ENCODE results near the gene FILIP1L. TPM values are rescaled to one million over a fixed set of nuclear protein-coding genes. Genes with fewer than 3 reads are reported as not detected.

The FILIP1L gene
- total RNA-seq, 2 experiments from 2014 or later: not detected

DNA sequence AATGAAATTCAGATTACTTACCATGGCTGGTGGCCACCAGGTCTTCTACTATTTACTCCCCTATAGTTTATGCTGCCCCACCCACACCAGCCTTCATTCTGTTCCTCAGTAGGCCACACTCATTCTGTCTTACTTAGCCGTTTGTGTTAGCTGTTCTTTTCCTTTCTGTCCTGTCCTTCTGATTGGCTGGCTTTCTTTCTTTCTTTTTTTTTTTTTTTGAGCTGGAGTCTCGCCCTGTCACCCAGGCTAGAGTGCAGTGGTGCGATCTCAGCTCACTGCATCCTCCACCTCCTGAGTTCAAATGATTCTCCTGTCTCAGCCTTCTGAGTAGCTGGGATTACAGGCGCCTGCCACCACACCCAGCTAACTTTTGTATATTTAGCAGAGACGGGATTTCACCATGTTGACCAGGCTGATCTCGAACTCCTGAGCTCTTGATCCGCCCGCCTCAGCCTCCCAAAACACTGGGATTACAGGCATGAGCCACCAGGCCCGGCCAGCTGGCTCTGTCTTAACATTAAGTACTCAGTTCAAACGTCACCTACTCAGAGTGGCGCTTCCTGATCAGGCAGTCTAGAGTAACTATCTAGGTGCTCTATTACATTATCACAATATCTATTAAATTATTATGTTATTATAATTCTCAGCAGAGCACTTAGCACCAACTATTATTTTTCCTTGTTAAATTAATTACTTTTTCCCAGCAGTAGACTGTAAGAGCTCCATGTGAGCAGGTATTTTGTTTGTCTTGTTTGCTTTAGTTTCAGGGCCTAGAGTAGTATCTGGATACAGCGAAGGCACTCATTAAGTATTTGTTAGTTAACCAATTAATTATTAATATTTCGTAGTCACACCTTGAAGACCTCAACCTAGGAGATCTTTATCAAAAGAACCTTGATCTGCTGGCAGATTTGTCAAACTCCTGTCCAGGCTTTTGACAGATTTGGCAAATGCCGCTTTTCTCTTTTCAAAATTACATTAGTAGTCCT lies 290.3 kb downstream of the FILIP1L start:
- H3K79me2 ChIP-seq (ENCODE audit: insufficient read depth, low read depth, low read length): peaks cover 37% of the 10 kb centered on the region; the same call in 1 of the 2 replicates
- H3K9me2 ChIP-seq (ENCODE audit: insufficient read depth, low read length): no peaks in the 10 kb centered on the region
- BruUV-seq (replicated peaks): no TSS peak
- intact Hi-C loops (cut with micrococcal nuclease; ENCODE audit: unreplicated experiment): no loop called here
- H4K20me1 ChIP-seq (ENCODE audit: insufficient read depth, low read length): no peaks in the 10 kb centered on the region; the same call in 1 of the 2 replicates
- no peak overlapping the region for H3K27ac ChIP-seq (ENCODE audit: low read depth, low read length, poor library complexity, severe bottlenecking)
- H3K9me3 ChIP-seq (ENCODE audit: low read length): no peaks in the 10 kb centered on the region
- H3K4me3 ChIP-seq (ENCODE audit: low read depth, low read length, poor library complexity, severe bottlenecking): no peak overlapping the region
- CTCF ChIA-PET (ENCODE audit: unreplicated experiment): interaction anchor here (0.5 kb wide), 1 partner anchor 311 kb away, joined by 3 read pairs; no protein-coding TSS in a partner anchor
- TF ChIP-seq, protein P1, sequence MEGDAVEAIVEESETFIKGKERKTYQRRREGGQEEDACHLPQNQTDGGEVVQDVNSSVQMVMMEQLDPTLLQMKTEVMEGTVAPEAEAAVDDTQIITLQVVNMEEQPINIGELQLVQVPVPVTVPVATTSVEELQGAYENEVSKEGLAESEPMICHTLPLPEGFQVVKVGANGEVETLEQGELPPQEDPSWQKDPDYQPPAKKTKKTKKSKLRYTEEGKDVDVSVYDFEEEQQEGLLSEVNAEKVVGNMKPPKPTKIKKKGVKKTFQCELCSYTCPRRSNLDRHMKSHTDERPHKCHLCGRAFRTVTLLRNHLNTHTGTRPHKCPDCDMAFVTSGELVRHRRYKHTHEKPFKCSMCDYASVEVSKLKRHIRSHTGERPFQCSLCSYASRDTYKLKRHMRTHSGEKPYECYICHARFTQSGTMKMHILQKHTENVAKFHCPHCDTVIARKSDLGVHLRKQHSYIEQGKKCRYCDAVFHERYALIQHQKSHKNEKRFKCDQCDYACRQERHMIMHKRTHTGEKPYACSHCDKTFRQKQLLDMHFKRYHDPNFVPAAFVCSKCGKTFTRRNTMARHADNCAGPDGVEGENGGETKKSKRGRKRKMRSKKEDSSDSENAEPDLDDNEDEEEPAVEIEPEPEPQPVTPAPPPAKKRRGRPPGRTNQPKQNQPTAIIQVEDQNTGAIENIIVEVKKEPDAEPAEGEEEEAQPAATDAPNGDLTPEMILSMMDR (conservative IDR thresholded peaks at IDR 0.05; ENCODE audit: low read length): no peak
- no peak for TF ChIP-seq EZH2phosphoT487 (IDR thresholded peaks at IDR 0.05; ENCODE audit: borderline replicate concordance, low read depth, low read length)
- POLR2A ChIA-PET: interaction anchor here (0.6 to 1.6 kb wide), 7 partner anchors 8 to 887 kb away, joined by 3 to 6 read pairs (median 3); no protein-coding TSS in a partner anchor
- peaks cover 6% of the 10 kb centered on the region for H3K36me3 ChIP-seq (ENCODE audit: insufficient read depth, low read length)
- H3K4me1 ChIP-seq (ENCODE audit: insufficient read depth, low read length, poor library complexity, severe bottlenecking): peaks cover 3% of the 10 kb centered on the region
- H2AFZ ChIP-seq (ENCODE audit: low read length): no peak overlapping the region
- H3K4me2 ChIP-seq (ENCODE audit: low read length): no peak overlapping the region
- no peak for DNase-seq (ENCODE audit: low spot score)

DNA sequence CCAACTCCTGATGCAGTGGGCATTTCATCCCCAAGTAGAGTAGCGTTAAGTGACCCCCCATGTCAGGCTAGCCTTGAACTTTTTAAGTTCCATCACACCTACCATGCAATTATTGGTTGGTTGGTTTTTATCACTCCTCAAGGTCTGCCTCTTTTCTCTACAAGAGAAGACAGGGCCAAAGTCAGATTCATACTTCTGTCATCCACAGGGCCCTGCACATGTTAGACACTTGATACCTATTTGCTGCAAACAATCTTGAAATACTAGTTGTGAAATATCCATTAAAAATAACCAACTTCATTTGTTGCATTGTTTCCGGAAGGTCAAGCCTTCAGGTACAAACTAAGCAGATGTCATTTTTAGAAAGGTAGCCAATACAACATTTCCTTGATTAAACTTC lies 295.5 kb downstream of the FILIP1L start:
- Histone ChIP-seq H3K4me1 (ENCODE audit: insufficient read depth, low read length, poor library complexity, severe bottlenecking) (peaks cover 18% of the 10 kb centered on the region), H2AFZ (ENCODE audit: low read length) (no peak overlapping the region), H3K9me2 (ENCODE audit: insufficient read depth, low read length) (no peaks in the 10 kb centered on the region), H3K79me2 (ENCODE audit: insufficient read depth, low read depth, low read length) (peaks cover 38% of the 10 kb centered on the region; the same call in 1 of the 2 replicates), H3K27ac (ENCODE audit: low read depth, low read length, poor library complexity, severe bottlenecking) (no peak overlapping the region), H4K20me1 (ENCODE audit: insufficient read depth, low read length) (no peaks in the 10 kb centered on the region), H3K36me3 (ENCODE audit: insufficient read depth, low read length) (peaks cover 6% of the 10 kb centered on the region), H3K4me3 (ENCODE audit: low read depth, low read length, poor library complexity, severe bottlenecking) (peak overlapping the region; percentile 79), H3K4me2 (ENCODE audit: low read length) (peak overlapping the region; percentile 87), H3K9me3 (ENCODE audit: low read length) (no peaks in the 10 kb centered on the region)
- POLR2A ChIA-PET: interaction anchor here (0.6 to 1.5 kb wide), 4 partner anchors 8 to 50 kb away, joined by 3 to 4 read pairs (median 4); no protein-coding TSS in a partner anchor
- intact Hi-C loops (cut with micrococcal nuclease; ENCODE audit: unreplicated experiment): loop anchor here (5.0 kb wide), 1 partner anchor 443 kb away; the partner anchor contains the start of gene TBC1D23
- CTCF ChIA-PET (ENCODE audit: unreplicated experiment): no interaction called here
- BruUV-seq (replicated peaks): no TSS peak
- TF ChIP-seq EZH2phosphoT487 (IDR thresholded peaks at IDR 0.05; ENCODE audit: borderline replicate concordance, low read depth, low read length): no peak
- TF ChIP-seq, protein P1 (conservative IDR thresholded peaks at IDR 0.05; ENCODE audit: low read length): no peak
- peak; percentile 3 for DNase-seq (ENCODE audit: low spot score)
